Liver (tissue), 3 donors: ENCODE results near the gene ANKRD13A.

Experiments
- CTCF ChIP-seq: fragments of 150-350 bp; IDR thresholded peaks from 2 replicates; pipeline ENCODE4 v1.5.1; 2017; ENCODE audit warnings: improper control_type of control experiment, low read depth, low read length; ENCODE audit not compliant: missing input control
- EGR1 ChIP-seq, 2 donors: IDR thresholded peaks; 2 replicates each; pipeline ENCODE4 v1.6.1; 2016 to 2018; ENCODE audit warnings: antibody characterized with exemption in 2 of 2, low read depth in 2 of 2
- FOXA1 ChIP-seq: IDR thresholded peaks from 2 replicates; pipeline ENCODE4 v1.6.1; 2016; ENCODE audit warnings: antibody characterized with exemption
- FOXA2 ChIP-seq: IDR thresholded peaks from 2 replicates; pipeline ENCODE4 v1.6.1; 2016; ENCODE audit warnings: antibody characterized with exemption
- GABPA ChIP-seq, 2 donors: IDR thresholded peaks in 1 of 2; conservative IDR thresholded peaks in 1 of 2; 2 replicates each; pipeline ENCODE4 v1.6.1; 2016; ENCODE audit warnings: antibody characterized with exemption in 2 of 2, mild to moderate bottlenecking in 1 of 2, moderate library complexity in 1 of 2
- HNF4A ChIP-seq, 2 donors: conservative IDR thresholded peaks; 2 replicates each; pipeline ENCODE4 v1.6.1; 2016; ENCODE audit warnings: antibody characterized with exemption in 2 of 2, mild to moderate bottlenecking in 2 of 2
- JUND ChIP-seq, 2 donors: IDR thresholded peaks; 2 replicates each; pipeline ENCODE4 v1.6.1; 2016; ENCODE audit warnings: antibody characterized with exemption in 2 of 2
- MAX ChIP-seq: IDR thresholded peaks from 2 replicates; pipeline ENCODE4 v1.6.1; 2016; ENCODE audit warnings: antibody characterized with exemption
- SP1 ChIP-seq: IDR thresholded peaks from 2 replicates; pipeline ENCODE4 v1.6.1; 2018; ENCODE audit warnings: antibody characterized with exemption, mild to moderate bottlenecking
- TAF1 ChIP-seq: conservative IDR thresholded peaks from 2 replicates; pipeline ENCODE4 v1.6.1; 2016; ENCODE audit warnings: antibody characterized with exemption, mild to moderate bottlenecking
- YY1 ChIP-seq: IDR thresholded peaks from 2 replicates; pipeline ENCODE4 v1.6.1; 2016; ENCODE audit warnings: antibody characterized with exemption, mild to moderate bottlenecking
- TF ChIP-seq, protein P1 (sequence below): IDR thresholded peaks from 2 replicates; pipeline ENCODE4 v1.6.1; 2016; ENCODE audit warnings: antibody characterized with exemption, mild to moderate bottlenecking
- TF ChIP-seq, protein P2 (sequence below): IDR thresholded peaks from 2 replicates; pipeline ENCODE4 v1.6.1; 2016; ENCODE audit warnings: antibody characterized with exemption
- donor health status: healthy.
- donor health status: healthy.

- TF ChIP-seq JUND (IDR thresholded peaks at IDR 0.05) (no peak), GABPA (IDR thresholded peaks at IDR 0.05 in 1 of 2, conservative IDR thresholded peaks at IDR 0.05 in 1 of 2) (no peak), CTCF (no peak), EGR1 (IDR thresholded peaks at IDR 0.05; ENCODE audit: low read depth in 2 of 2) (no peak), FOXA2 (no peak), MAX (no peak), FOXA1 (no peak), TAF1 (no peak), HNF4A (conservative IDR thresholded peaks at IDR 0.05) (no peak), YY1 (no peak), SP1 (no peak)
- TF ChIP-seq, protein P1, sequence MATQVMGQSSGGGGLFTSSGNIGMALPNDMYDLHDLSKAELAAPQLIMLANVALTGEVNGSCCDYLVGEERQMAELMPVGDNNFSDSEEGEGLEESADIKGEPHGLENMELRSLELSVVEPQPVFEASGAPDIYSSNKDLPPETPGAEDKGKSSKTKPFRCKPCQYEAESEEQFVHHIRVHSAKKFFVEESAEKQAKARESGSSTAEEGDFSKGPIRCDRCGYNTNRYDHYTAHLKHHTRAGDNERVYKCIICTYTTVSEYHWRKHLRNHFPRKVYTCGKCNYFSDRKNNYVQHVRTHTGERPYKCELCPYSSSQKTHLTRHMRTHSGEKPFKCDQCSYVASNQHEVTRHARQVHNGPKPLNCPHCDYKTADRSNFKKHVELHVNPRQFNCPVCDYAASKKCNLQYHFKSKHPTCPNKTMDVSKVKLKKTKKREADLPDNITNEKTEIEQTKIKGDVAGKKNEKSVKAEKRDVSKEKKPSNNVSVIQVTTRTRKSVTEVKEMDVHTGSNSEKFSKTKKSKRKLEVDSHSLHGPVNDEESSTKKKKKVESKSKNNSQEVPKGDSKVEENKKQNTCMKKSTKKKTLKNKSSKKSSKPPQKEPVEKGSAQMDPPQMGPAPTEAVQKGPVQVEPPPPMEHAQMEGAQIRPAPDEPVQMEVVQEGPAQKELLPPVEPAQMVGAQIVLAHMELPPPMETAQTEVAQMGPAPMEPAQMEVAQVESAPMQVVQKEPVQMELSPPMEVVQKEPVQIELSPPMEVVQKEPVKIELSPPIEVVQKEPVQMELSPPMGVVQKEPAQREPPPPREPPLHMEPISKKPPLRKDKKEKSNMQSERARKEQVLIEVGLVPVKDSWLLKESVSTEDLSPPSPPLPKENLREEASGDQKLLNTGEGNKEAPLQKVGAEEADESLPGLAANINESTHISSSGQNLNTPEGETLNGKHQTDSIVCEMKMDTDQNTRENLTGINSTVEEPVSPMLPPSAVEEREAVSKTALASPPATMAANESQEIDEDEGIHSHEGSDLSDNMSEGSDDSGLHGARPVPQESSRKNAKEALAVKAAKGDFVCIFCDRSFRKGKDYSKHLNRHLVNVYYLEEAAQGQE = no peak
- TF ChIP-seq, protein P2, sequence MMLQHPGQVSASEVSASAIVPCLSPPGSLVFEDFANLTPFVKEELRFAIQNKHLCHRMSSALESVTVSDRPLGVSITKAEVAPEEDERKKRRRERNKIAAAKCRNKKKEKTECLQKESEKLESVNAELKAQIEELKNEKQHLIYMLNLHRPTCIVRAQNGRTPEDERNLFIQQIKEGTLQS = no peak
Observed at GRCh38 chr12:110029290-110029815, 30.1 kb downstream of the ANKRD13A start.
